DMS114 treated with DMSO at 0.1 percent for 48 hours (cell line): ENCODE measurements around the gene ADCY1.

Experiments
- DNase-seq: peaks from one replicate; lab custom pipeline; 2025; ENCODE audit not compliant: unreplicated experiment; lab: John Stamatoyannopoulos, UW

Gene ADCY1

GRCh38 chr7:45663965-45664633, 89.9 kb downstream of the ADCY1 start:
- DNase-seq, result no peak

DNA sequence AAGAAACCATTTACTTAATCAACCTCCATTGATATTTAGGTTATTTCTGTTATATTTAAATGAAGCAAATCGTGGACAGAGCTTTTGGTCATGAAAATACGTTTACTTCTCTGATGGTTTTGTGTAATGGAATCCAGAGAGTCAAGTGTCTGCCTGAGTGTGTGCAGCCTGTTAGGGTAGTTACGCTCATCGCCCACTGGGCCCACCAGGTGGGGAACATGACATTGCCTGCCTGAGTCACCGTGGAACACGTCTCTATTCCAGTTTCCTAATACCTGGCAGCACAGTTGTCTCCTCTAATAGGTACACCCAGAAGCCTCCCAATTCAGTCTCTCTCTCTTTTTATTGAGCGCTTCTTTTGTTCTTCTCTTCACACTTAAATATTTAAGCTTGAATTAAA, 91.0 kb downstream of the ADCY1 start:
- no peak for DNase-seq

DNA sequence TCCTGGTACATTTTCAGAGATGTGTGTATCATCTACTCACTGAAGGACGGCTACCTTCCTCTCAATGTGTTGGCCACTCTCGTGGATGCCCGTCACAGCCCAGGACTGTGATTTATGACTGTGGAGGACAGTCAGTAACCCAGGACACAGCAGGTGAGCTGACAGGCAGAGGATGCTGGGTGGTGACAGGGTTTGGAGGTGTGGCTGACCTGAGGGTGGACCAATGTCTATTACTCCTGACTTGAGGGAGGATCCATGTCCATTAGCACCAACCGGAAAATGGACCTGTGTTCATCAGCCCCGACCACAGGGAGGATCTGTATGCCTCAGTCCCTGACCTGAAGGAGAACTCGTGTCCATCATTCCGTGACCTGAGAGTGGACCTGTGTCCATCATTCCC, 96.1 kb downstream of the ADCY1 start:
- DNase-seq, result no peak

GRCh38 chr7:45670717-45671116, 96.5 kb downstream of the ADCY1 start:
- no peak for DNase-seq

GRCh38 chr7:45677311-45677900, 103.2 kb downstream of the ADCY1 start:
- DNase-seq, result no peak

DNA sequence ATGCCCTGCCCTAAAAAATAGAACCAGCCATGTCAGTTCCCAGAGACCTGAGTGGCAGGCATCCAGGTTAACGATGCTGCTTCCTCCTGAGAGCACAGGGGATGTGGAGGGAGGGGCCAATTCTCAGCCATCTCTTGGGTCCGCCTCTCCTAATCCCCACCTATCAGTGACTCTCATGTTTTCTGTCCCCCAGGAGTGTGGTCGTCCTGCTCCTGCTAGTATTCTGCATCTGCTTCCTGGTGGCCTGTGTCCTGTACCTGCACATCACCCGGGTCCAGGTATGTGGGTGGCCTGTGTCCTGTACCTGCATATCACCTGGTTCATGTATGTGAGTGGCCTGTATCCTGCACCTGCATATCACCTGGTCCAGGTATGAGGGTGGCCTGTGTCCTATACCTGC, 105.3 kb downstream of the ADCY1 start:
- DNase-seq, result no peak

- DNase-seq, result no peak
These were observed 106.6 kb downstream of the ADCY1 start for GRCh38 chr7:45680776-45681175.

GRCh38 chr7:45681596-45682357, 107.6 kb downstream of the ADCY1 start:
- no peak for DNase-seq

DNA sequence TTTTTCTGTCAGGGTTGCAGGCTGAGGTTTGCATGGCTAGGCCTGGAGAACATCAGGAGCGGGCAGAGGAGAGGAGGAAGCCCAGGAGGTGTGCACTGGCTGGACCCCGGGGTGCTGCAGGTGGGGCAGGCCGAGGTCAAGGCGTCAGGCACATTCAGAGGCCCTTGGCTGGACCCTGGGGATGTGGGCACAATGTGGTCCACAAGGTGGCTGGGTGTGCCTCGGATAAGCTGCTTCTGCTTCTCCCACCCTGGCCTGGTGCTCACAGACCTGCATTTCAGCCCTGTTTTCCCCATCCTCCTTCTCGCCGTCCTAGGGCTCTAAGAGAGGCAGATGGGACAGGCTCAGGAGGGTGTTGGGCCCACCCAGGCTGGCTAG, 108.2 kb downstream of the ADCY1 start:
- DNase-seq, result no peak

GRCh38 chr7:45682836-45683555, 108.8 kb downstream of the ADCY1 start:
- DNase-seq, result no peak

DNA sequence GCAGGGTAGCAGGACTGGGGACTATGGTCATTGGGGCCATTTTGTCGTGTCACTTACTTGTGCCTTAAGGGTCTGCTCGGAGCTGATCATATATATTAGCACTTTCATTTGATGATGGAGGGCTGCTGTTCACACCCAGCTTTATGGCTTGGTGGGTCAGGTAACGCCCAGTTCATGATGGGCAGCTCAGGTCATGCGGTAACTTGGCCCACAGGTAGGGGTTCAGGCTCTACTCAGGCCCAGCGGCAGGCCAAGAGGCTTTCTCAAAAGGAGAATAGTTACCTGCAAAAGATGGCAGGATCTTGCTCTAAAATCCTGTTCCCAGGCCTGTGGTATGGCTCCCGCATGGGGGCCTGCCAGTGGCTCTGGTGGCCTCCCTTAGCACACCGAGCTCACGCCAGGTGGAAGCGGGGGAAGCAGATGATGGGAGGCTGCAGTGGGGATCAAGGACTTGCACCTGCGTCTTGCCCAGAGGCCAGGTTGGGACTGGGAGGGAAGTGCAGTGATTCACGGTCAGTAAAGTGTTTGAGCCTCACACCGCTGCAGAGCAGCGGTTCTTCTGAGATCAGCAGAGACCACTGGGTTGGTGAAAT, 109.5 kb downstream of the ADCY1 start:
- no peak for DNase-seq

- DNase-seq, result no peak
These were observed 110.9 kb downstream of the ADCY1 start for GRCh38 chr7:45684910-45685618.

- DNase-seq, result no peak
These were observed 111.6 kb downstream of the ADCY1 start for GRCh38 chr7:45685619-45686240.

GRCh38 chr7:45686441-45687184, 112.4 kb downstream of the ADCY1 start:
- DNase-seq, result no peak

DNA sequence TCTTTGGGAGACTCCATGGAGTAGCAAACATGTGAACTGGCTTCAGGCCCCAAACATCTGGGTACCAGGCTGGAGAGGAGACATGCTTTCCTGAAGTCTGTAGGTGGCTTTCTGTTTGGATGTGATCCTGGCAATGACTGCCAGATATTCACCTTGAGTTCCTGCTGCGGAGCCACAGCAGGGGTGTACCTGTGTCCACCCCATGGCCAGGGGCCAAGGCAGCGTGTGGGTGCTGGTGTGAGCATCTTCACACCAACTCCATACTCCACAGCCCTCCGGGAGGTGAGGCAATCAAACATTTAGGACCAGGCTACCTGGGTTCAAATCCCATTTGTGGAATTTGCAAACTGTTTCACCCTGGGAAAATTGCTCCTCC, 113.0 kb downstream of the ADCY1 start:
- DNase-seq, result no peak

- DNase-seq, result no peak
These were observed 113.6 kb downstream of the ADCY1 start for GRCh38 chr7:45687721-45688120.

- no peak for DNase-seq
These were observed 114.2 kb downstream of the ADCY1 start for GRCh38 chr7:45688382-45688781.

- DNase-seq, result no peak
These were observed 115.0 kb downstream of the ADCY1 start for GRCh38 chr7:45689011-45689796.
